Keratinocyte (primary cell): ENCODE data around the gene GPRIN2. TPM values are rescaled to one million over a fixed set of nuclear protein-coding genes. Genes with fewer than 3 reads are reported as not detected.

Source experiments
- DNase-seq: peaks from one replicate; pipeline ENCODE4 v3.0.0-alpha.2; 2011; ENCODE audit warnings: low read depth, missing footprints, low spot score
- FAIRE-seq: peaks from 2 replicates; lab custom pipeline; 2011; peaks lifted over from hg19 to GRCh38; lab: Jason Lieb, UNC
- H2AFZ ChIP-seq: 2 replicates; pipeline ENCODE4 v1.6.0; 2012; ENCODE audit warnings: low read length, control low read depth, inconsistent platforms; ENCODE audit not compliant: control insufficient read depth
- H3K27ac ChIP-seq: 2 replicates; pipeline ENCODE4 v1.5.1; 2011; ENCODE audit warnings: low read length; ENCODE audit not compliant: control insufficient read depth, insufficient read depth
- H3K27me3 ChIP-seq: 3 replicates; pipeline ENCODE4 v1.6.0; 2011; ENCODE audit warnings: low read length; ENCODE audit not compliant: control insufficient read depth, insufficient read depth; ENCODE audit errors: extremely low read depth
- H3K36me3 ChIP-seq, 2 experiments: 2 replicates in 1 of 2; 3 replicates in 1 of 2; pipeline ENCODE4 v1.5.1; 2011; ENCODE audit warnings: low read length in 2 of 2, mild to moderate bottlenecking in 1 of 2; ENCODE audit not compliant: control insufficient read depth in 2 of 2, insufficient read depth in 2 of 2; ENCODE audit errors: extremely low read depth in 1 of 2
- H3K4me1 ChIP-seq: 3 replicates; pipeline ENCODE4 v1.5.1; 2011; ENCODE audit warnings: low read length; ENCODE audit not compliant: control insufficient read depth, insufficient read depth; ENCODE audit errors: extremely low read depth
- H3K4me2 ChIP-seq: 3 replicates; pipeline ENCODE4 v1.6.0; 2011; ENCODE audit warnings: low read depth, low read length; ENCODE audit not compliant: control insufficient read depth, insufficient read depth; ENCODE audit errors: extremely low read depth
- H3K4me3 ChIP-seq, 3 experiments: fragments of 200-600 bp in 1 of 3; sonication (generic) in 1 of 3; 2 replicates in 2 of 3; 3 replicates in 1 of 3; pipeline ENCODE4 v1.5.1; 2011 to 2016; ENCODE audit warnings: low read length in 3 of 3, mild to moderate bottlenecking in 3 of 3, control low read depth in 2 of 3, inconsistent platforms in 1 of 3, low read depth in 1 of 3, mixed read lengths in 1 of 3, mixed run types in 1 of 3, moderate library complexity in 1 of 3; ENCODE audit not compliant: control insufficient read depth in 2 of 3, insufficient read depth in 2 of 3; ENCODE audit errors: extremely low read depth in 1 of 3
- H3K79me2 ChIP-seq: 2 replicates; pipeline ENCODE4 v1.6.0; 2012; ENCODE audit warnings: low read length; ENCODE audit not compliant: control insufficient read depth, insufficient read depth
- H3K9ac ChIP-seq: 3 replicates; pipeline ENCODE4 v1.6.0; 2011; ENCODE audit warnings: low read length; ENCODE audit not compliant: control insufficient read depth, insufficient read depth; ENCODE audit errors: extremely low read depth
- H3K9me1 ChIP-seq: 3 replicates; pipeline ENCODE4 v1.6.0; 2011; ENCODE audit warnings: low read length; ENCODE audit not compliant: control insufficient read depth, insufficient read depth; ENCODE audit errors: extremely low read depth
- H3K9me3 ChIP-seq: 2 replicates; pipeline ENCODE4 v1.5.1; 2012; ENCODE audit warnings: low read depth, low read length; ENCODE audit not compliant: control insufficient read depth
- H4K20me1 ChIP-seq: 3 replicates; pipeline ENCODE4 v1.6.0; 2011; ENCODE audit warnings: low read length; ENCODE audit not compliant: control insufficient read depth, insufficient read depth; ENCODE audit errors: extremely low read depth
- EZH2 ChIP-seq: IDR thresholded peaks from one replicate; pipeline ENCODE4 v1.6.1; 2012; ENCODE audit warnings: inconsistent platforms, mild to moderate bottlenecking, low read length, moderate library complexity
- dilution Hi-C: fragments of 300-500 bp; cut with MboI; formaldehyde crosslinking; loops from one replicate; pipeline ENCODE4 v1.7.0; 2020; ENCODE audit warnings: low sequenced_read_pairs; ENCODE audit not compliant: extremely low pct_ligation_motif_present
- polyA plus RNA-seq, 5 experiments: library from polyadenylated mRNA; depleted of rRNA in 3 of 5; stranded (reverse) in 3 of 5; stranded (forward) in 1 of 5; unstranded in 1 of 5; fragments of >200 nt; gene quantifications; 1 replicate in 1 of 5; 2 replicates in 3 of 5; 3 replicates in 1 of 5; pipeline versions ENCODE4 v1.2.1 to v1.2.3, GENCODE V29; 2011 to 2012; ENCODE audit warnings: missing spikeins in 2 of 5, low read depth in 1 of 5, low replicate concordance in 1 of 5
- TF ChIP-seq, protein P1 (sequence below), 3 experiments: IDR thresholded peaks in 1 of 3; conservative IDR thresholded peaks in 1 of 3; optimal IDR thresholded peaks in 1 of 3; 2 replicates in 2 of 3; 3 replicates in 1 of 3; pipeline versions ENCODE3 to v1.5.1; 2011; ENCODE audit warnings: low read length in 3 of 3, mild to moderate bottlenecking in 3 of 3, moderate library complexity in 2 of 3, control low read depth in 1 of 3, inconsistent platforms in 1 of 3; ENCODE audit not compliant: insufficient read depth in 2 of 3; ENCODE audit errors: extremely low read depth in 1 of 3

Gene GPRIN2
- polyA plus RNA-seq, 1 donor (not counting 4 experiments of a cell fraction or from before 2014, with no cell fraction given): 0.08 TPM

- FAIRE-seq (no peak), DNase-seq (no peak)
- no peak overlapping the region for H3K4me2 ChIP-seq
- H3K27ac ChIP-seq: no peak overlapping the region
- H3K79me2 ChIP-seq: no peaks in the 10 kb centered on the region
- no peaks in the 10 kb centered on the region for H3K36me3 ChIP-seq
- no peaks in the 10 kb centered on the region for H3K9me1 ChIP-seq
- H3K9ac ChIP-seq: no peak overlapping the region
- dilution Hi-C loops: no loop called here
- peaks cover 5% of the 10 kb centered on the region for H3K4me1 ChIP-seq
- no peaks in the 10 kb centered on the region for H3K9me3 ChIP-seq
- no peak overlapping the region for H2AFZ ChIP-seq
- TF ChIP-seq, protein P1, sequence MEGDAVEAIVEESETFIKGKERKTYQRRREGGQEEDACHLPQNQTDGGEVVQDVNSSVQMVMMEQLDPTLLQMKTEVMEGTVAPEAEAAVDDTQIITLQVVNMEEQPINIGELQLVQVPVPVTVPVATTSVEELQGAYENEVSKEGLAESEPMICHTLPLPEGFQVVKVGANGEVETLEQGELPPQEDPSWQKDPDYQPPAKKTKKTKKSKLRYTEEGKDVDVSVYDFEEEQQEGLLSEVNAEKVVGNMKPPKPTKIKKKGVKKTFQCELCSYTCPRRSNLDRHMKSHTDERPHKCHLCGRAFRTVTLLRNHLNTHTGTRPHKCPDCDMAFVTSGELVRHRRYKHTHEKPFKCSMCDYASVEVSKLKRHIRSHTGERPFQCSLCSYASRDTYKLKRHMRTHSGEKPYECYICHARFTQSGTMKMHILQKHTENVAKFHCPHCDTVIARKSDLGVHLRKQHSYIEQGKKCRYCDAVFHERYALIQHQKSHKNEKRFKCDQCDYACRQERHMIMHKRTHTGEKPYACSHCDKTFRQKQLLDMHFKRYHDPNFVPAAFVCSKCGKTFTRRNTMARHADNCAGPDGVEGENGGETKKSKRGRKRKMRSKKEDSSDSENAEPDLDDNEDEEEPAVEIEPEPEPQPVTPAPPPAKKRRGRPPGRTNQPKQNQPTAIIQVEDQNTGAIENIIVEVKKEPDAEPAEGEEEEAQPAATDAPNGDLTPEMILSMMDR (optimal IDR thresholded peaks at IDR 0.05 in 1 of 3, IDR thresholded peaks at IDR 0.05 in 1 of 3, conservative IDR thresholded peaks at IDR 0.05 in 1 of 3; ENCODE audit: extremely low read depth in 1 of 3, insufficient read depth in 2 of 3, low read length in 3 of 3): no peak
- TF ChIP-seq EZH2: no peak
- H4K20me1 ChIP-seq: no peaks in the 10 kb centered on the region
- H3K27me3 ChIP-seq: peaks cover 8% of the 10 kb centered on the region
- no peak overlapping the region for H3K4me3 ChIP-seq
Measured at GRCh38 chr10:46515366-46515765, 41.1 kb downstream of the GPRIN2 start.

- Histone ChIP-seq H3K27me3 (peaks cover 8% of the 10 kb centered on the region), H3K36me3 (no peaks in the 10 kb centered on the region), H3K4me3 (no peak overlapping the region), H3K27ac (no peak overlapping the region), H3K9me1 (no peaks in the 10 kb centered on the region), H3K79me2 (no peaks in the 10 kb centered on the region), H2AFZ (no peak overlapping the region), H3K9me3 (no peaks in the 10 kb centered on the region), H3K4me2 (no peak overlapping the region), H3K4me1 (peaks cover 5% of the 10 kb centered on the region), H3K9ac (no peak overlapping the region), H4K20me1 (no peaks in the 10 kb centered on the region)
- dilution Hi-C loops: no loop called here
- TF ChIP-seq, protein P1 (optimal IDR thresholded peaks at IDR 0.05 in 1 of 3, IDR thresholded peaks at IDR 0.05 in 1 of 3, conservative IDR thresholded peaks at IDR 0.05 in 1 of 3; ENCODE audit: extremely low read depth in 1 of 3, insufficient read depth in 2 of 3, low read length in 3 of 3): no peak
- no peak for TF ChIP-seq EZH2
- DNase-seq (no peak), FAIRE-seq (no peak)
Measured at GRCh38 chr10:46514899-46515298, 41.6 kb downstream of the GPRIN2 start.
